A673 (cell line): ENCODE results near the gene KLK12. TPM values are rescaled to one million over a fixed set of nuclear protein-coding genes. Genes with fewer than 3 reads are reported as not detected.

Experiments used
- BruUV-seq: library from RNA; stranded (reverse); fragments of 400-500 nt; replicated peaks from 2 replicates; lab custom pipeline; 2021; lab: Mats Ljungman, UMichigan
- CTCF ChIA-PET: fragments of 300-600 bp; sonication (Branson Sonifier 250); formaldehyde crosslinking; loops from one replicate; lab custom pipeline; 2022; ENCODE audit warnings: antibody characterized with exemption; lab: Charles Lee
- POLR2A ChIA-PET: fragments of 300-600 bp; sonication (Branson Sonifier 250); formaldehyde crosslinking; loops from one replicate; lab custom pipeline; 2022; ENCODE audit warnings: antibody characterized with exemption; ENCODE audit not compliant: low non-redundant PET; lab: Charles Lee
- DNase-seq: peaks from one replicate; pipeline ENCODE4 v3.0.0-alpha.2; 2015; ENCODE audit warnings: low spot score
- H3K27ac ChIP-seq: fragments of 200-600 bp; sonication (generic); 2 replicates; pipeline ENCODE4 v1.5.1; 2016; ENCODE audit warnings: mixed run types, low read depth, mild to moderate bottlenecking, mixed read lengths, antibody characterized with exemption, low read length; ENCODE audit not compliant: poor library complexity, severe bottlenecking
- H3K27me3 ChIP-seq: fragments of 200-600 bp; sonication (generic); replicated peaks from 2 replicates; pipeline ENCODE4 v1.6.1; 2017; ENCODE audit warnings: mixed run types, low read depth, mild to moderate bottlenecking, mixed read lengths, antibody characterized with exemption, low read length; ENCODE audit not compliant: insufficient read depth, poor library complexity
- H3K36me3 ChIP-seq: fragments of 200-600 bp; sonication (generic); 2 replicates; pipeline ENCODE4 v1.6.1; 2016; ENCODE audit warnings: mixed run types, mild to moderate bottlenecking, mixed read lengths, antibody characterized with exemption, low read length; ENCODE audit not compliant: insufficient read depth, poor library complexity, severe bottlenecking
- H3K4me1 ChIP-seq: fragments of 200-600 bp; sonication (generic); 2 replicates; pipeline ENCODE4 v1.6.1; 2017; ENCODE audit warnings: mixed run types, mild to moderate bottlenecking, mixed read lengths, antibody characterized with exemption, low read length; ENCODE audit not compliant: insufficient read depth, poor library complexity, severe bottlenecking
- H3K4me3 ChIP-seq: fragments of 200-600 bp; sonication (generic); 2 replicates; pipeline ENCODE4 v1.5.1; 2016; ENCODE audit warnings: low read depth, mixed run types, mild to moderate bottlenecking, mixed read lengths, low read length; ENCODE audit not compliant: poor library complexity, severe bottlenecking
- H3K9me3 ChIP-seq: fragments of 200-600 bp; sonication (generic); 2 replicates; pipeline ENCODE4 v1.6.1; 2016; ENCODE audit warnings: mixed run types, low read depth, mild to moderate bottlenecking, mixed read lengths, antibody characterized with exemption, low read length; ENCODE audit not compliant: poor library complexity, severe bottlenecking
- EZH2 ChIP-seq: fragments of 200-600 bp; sonication (generic); IDR thresholded peaks from 2 replicates; pipeline ENCODE4 v1.6.1; 2017; ENCODE audit warnings: borderline replicate concordance, low read depth, mild to moderate bottlenecking, mixed read lengths, antibody characterized with exemption, low read length; ENCODE audit not compliant: poor library complexity, severe bottlenecking
- intact Hi-C: fragments of 100-400 bp; cut with micrococcal nuclease; formaldehyde crosslinking; loops from one replicate; pipeline ENCODE4 v1.10.0; 2022; ENCODE audit not compliant: unreplicated experiment
- total RNA-seq: library from RNA; stranded (reverse); gene quantifications from 2 replicates; pipeline ENCODE4 v1.2.3, GENCODE V29; 2021
- TF ChIP-seq, protein P1 (sequence below): fragments of 300-800, 200-600 bp; sonication (generic); conservative IDR thresholded peaks from 2 replicates; pipeline ENCODE4 v1.5.1; 2017; ENCODE audit warnings: low read depth, mild to moderate bottlenecking, antibody characterized with exemption, low read length, moderate library complexity, mixed read lengths

Gene KLK12
- total RNA-seq, 1 experiment from 2014 or later: not detected

DNA sequence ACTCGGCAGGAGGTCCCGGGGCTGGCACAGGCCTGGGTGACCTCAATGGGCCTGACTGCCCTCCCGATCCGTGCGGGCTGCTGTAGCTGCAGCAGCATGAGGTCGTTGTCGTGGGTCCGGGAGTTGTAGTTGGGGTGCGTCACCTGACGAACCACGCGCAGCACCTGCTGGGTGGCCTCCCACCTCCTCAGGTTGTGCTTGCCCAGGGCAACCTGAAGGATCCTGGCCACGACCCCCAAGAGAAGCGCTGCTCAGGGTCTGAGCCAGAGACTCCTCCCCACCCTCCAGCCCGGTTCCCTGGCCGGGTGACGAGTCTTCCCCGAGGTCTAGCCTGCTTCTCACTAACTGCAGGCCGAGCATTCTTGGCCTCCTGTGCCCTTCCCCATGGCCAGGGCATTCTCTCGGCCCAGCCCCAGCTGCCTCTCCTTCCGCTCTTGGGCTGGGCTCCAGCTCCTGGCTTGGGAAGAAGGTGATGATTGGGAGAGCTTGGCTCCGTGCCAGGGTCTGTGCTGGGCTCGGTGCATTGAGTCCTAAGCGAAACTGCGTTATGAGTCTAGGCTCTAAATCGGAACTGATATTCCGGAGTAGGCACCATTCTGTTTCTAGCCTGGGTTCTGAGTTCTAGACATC lies 44.8 kb upstream of the KLK12 start:
- Histone ChIP-seq H3K4me3 (no peak overlapping the region), H3K9me3 (no peaks in the 10 kb centered on the region), H3K27me3 (peaks cover 16% of the 10 kb centered on the region), H3K36me3 (no peaks in the 10 kb centered on the region), H3K27ac (no peak overlapping the region), H3K4me1 (no peaks in the 10 kb centered on the region)
- BruUV-seq: no TSS peak
- DNase-seq: no peak
- CTCF ChIA-PET: no interaction called here
- POLR2A ChIA-PET: no interaction called here
- intact Hi-C loops: no loop called here
- no peak for TF ChIP-seq EZH2
- TF ChIP-seq, protein P1, sequence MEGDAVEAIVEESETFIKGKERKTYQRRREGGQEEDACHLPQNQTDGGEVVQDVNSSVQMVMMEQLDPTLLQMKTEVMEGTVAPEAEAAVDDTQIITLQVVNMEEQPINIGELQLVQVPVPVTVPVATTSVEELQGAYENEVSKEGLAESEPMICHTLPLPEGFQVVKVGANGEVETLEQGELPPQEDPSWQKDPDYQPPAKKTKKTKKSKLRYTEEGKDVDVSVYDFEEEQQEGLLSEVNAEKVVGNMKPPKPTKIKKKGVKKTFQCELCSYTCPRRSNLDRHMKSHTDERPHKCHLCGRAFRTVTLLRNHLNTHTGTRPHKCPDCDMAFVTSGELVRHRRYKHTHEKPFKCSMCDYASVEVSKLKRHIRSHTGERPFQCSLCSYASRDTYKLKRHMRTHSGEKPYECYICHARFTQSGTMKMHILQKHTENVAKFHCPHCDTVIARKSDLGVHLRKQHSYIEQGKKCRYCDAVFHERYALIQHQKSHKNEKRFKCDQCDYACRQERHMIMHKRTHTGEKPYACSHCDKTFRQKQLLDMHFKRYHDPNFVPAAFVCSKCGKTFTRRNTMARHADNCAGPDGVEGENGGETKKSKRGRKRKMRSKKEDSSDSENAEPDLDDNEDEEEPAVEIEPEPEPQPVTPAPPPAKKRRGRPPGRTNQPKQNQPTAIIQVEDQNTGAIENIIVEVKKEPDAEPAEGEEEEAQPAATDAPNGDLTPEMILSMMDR: no peak

DNA sequence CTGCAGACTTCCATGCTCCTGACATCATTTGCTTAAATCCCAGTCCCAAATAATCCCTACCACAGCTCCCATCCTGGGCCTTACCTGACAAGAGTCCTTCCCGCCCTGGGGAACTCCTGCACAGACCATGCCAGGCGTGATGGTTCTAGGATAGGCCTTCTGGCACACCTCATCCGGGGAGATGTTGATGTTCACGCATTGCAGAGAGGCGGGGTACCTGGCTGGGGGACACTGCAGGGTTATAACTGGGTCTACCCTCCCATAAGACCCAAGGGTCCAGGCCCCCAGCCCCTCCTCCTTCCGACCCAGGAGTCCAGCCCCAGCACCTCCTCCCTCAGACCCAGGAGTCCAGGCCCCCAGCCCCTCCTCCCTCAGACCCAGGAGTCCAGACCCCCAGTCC lies 43.9 kb upstream of the KLK12 start:
- H3K36me3 ChIP-seq: no peaks in the 10 kb centered on the region
- H3K27me3 ChIP-seq: peaks cover 16% of the 10 kb centered on the region
- ChIA-PET CTCF (no interaction called here), POLR2A (no interaction called here)
- H3K4me3 ChIP-seq: no peak overlapping the region
- no TSS peak for BruUV-seq
- H3K27ac ChIP-seq: no peak overlapping the region
- no peaks in the 10 kb centered on the region for H3K9me3 ChIP-seq
- DNase-seq: no peak
- TF ChIP-seq, protein P1: no peak
- TF ChIP-seq EZH2: no peak
- no peaks in the 10 kb centered on the region for H3K4me1 ChIP-seq
- intact Hi-C loops: no loop called here

DNA sequence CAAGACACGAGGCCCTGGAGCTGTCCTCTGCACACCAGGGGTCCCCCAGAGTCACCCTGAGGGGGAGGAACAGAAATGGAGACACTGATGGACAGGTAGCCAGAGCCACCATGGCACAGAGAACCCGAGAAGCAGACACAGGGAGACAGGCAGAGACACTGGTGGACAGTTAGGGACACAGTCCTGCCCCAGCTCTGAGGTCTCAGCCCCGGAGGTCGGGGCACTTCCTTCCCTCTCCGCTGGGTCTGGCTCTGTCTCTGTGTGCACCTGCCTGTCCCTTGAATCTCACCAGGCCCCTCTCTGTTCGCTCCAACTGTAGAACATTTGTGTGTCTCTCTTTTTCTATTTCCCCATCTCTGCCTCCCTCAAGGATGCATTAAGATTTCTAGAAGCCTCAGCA lies 43.3 kb upstream of the KLK12 start:
- ChIA-PET POLR2A (no interaction called here), CTCF (no interaction called here)
- H3K36me3 ChIP-seq: no peaks in the 10 kb centered on the region
- DNase-seq: no peak
- BruUV-seq: no TSS peak
- H3K9me3 ChIP-seq: peaks cover 4% of the 10 kb centered on the region
- peaks cover 16% of the 10 kb centered on the region for H3K27me3 ChIP-seq
- no peak overlapping the region for H3K27ac ChIP-seq
- H3K4me1 ChIP-seq: no peaks in the 10 kb centered on the region
- intact Hi-C loops: no loop called here
- no peak for TF ChIP-seq EZH2
- TF ChIP-seq, protein P1: no peak
- H3K4me3 ChIP-seq: no peak overlapping the region
